Measurements from ENCODE around the gene ZDHHC17.

The ZDHHC17 gene

DNA sequence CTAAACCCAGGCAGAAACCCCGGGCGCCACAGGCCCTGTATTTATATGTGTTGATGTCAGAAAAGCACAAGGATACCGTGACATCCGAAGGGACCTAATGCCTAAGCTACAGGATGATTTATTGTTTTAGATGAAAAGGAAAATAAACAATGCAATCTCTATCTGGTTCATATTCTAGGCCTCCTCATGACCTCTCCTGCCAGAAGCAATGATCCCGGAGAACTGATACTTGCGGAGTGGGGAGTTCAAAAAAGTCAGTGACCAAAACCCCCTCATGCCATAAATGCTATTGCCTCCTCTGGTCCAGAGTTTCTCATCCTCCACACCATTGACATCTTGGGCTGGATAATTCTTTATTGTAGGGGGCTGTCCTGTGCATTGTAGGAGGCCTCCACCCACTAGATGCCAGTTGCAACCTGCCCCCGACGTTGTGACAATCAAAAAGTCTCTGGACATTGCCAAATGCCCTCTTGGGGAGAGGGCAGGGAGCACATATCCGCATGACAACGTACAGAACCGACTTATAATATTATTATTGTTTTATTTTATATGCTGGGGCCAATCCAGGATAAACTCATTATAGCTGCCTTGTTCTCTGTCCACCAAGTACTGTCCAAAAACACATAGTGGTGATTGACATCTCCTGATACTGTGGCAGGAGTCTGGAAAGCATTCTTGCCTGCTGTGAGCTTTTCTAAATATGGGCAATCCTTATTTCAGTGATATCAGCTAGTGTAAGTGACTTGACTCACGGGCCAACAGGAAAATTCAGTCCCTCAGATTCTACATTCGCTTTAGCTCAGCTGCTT is 116.0 kb downstream of the ZDHHC17 start:
- DNase-seq = no peak

DNA sequence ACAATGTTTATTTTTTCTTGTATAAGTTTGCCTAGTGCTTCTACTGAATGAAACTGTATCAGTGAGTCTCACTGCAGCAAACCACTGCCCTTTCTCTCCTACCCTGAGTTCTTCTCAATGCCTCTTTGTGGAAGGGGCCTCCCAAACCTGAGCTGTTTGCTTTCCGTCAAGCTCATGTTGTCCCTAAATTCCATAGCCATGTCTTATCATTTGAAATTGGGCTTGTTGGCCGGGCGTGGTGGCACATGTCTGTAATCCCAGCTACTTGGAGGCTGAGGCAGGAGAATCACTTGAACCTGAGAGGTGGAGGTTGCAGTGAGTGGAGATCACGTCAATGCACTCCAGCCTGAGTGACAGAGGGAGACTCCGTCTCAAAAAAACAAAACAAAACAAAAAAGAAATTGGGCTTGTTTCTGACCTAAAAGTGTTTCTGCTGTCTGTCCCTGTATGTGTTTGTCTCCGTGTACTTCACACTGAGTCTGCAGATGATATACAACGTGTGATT is 116.7 kb downstream of the ZDHHC17 start:
- DNase-seq = no peak

DNA sequence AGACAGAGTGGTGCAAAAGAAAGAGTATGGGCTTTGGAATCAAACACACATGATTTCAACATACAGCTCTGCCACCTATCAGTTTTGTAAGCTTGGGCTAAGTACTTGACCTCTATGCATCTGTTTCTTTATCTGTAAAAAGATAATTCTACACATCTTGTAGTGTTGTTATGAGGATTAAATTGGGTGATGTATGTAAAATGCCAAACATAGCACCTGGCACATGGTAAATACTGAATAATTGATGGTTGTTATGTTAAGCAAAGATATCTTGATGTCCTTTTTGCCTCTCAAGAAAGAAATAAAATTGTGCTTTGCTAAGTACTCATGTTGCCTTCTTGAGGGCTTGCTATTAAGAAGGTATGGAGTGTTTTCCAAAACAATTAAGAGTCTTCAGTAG is 117.2 kb downstream of the ZDHHC17 start:
- DNase-seq = no peak

GRCh38 chr12:76882367-76882766 is 118.5 kb downstream of the ZDHHC17 start:
- DNase-seq = no peak

DNA sequence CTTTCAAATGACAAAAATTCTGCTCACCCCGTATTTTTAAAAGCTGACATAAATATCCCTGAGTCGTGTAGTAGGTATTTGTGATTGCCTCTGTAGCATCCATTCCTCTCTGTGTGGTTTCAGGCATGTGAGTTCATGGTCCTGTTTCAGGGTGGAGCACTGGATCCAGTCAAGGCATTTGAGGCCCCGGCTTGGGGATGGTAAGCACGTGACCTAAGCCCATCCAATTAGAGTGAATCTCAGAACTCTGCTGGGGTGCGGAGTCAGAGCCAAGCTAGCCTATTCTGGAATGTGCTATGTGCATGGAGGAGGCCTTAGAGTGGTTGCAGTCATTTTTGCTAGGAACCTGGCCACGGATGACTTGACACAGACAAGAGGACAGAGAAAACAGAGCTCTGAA is 119.2 kb downstream of the ZDHHC17 start:
- no peak for DNase-seq

DNA sequence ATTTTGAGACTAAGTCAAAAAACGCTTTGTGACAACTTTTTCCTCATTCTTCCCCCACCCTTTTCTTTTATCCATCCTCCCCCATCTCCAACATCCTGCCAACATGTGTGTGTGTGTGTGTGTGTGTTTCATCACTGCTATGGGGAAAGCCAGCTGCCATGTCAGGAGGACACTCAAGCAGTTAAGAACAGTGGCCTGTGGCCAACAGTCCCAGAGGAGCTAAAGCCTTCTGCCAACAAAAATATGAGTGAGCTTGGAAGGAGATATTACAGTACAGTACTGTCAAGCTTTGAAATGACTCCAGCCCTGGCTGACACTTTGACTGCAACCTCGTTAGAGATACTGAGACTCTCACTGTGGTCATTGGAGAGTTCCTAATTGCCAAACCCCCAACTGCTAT is 119.9 kb downstream of the ZDHHC17 start:
- no peak for DNase-seq

GRCh38 chr12:76888775-76889174 is 124.9 kb downstream of the ZDHHC17 start:
- DNase-seq = no peak

DNA sequence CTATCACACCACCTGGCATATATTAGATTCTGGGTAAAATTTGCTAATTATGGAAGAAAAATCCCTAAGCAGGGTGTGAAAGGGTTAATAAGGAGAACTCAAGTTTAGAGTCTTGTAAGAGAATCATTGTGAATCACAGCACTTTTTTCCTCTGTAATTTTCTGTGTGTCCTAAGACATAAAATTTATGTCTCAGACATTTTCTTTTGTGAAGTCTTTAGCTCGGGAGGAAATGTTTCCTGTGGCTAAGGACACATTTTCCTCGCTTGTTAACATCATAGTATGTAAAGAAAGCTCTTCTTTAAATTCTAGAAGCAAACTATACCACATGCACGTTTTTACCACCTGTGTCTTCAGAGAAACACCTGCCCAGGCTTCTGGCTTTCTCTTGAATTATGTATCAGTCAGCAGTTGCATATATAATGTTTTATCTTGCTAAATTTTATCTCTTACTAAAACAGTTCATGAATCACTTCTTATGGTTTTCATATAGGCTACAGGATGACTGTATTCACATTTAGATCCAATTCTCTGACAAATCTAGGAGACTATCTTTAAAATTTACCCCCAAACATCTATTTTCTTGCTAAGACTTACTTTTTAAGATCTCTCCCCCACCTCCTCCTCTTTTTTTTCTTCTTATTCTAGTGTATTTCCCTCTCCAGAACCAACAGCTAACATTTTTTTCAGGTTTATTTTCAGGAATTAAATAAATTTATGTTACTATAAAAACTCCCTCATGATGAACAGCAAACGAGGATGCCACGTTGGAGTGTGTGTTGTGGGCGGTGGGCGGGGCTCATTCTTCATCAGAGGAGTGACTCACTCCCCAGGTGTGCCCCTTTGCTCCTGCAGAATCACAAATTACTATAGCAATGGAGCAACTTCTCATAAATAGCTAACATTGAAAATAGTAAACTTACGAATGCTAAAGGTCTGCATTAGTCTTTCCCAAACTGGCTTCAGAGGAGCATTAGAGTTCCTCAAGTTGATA is 126.5 kb downstream of the ZDHHC17 start:
- DNase-seq = no peak

DNA sequence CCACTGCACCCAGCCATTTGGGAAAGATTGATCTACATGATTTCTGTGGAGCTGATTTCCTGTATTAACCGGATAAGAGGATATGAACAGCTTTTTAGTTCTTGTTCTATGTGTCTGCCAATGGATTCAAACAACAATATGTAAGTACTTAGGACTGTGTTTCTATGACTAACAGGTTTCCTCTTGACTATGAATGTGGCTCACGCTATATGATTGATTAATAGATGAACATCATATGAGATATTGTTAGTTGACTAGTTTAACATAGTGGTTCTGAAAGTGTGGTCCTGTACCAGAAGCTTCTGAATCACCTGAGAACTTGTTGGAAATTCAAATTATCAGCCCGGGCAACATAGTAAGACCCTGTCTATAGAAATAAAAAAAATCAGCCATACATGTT is 127.7 kb downstream of the ZDHHC17 start:
- no peak for DNase-seq

GRCh38 chr12:76895796-76896195 is 131.9 kb downstream of the ZDHHC17 start:
- no peak for DNase-seq

GRCh38 chr12:76896274-76896673 is 132.4 kb downstream of the ZDHHC17 start:
- no peak for DNase-seq

DNA sequence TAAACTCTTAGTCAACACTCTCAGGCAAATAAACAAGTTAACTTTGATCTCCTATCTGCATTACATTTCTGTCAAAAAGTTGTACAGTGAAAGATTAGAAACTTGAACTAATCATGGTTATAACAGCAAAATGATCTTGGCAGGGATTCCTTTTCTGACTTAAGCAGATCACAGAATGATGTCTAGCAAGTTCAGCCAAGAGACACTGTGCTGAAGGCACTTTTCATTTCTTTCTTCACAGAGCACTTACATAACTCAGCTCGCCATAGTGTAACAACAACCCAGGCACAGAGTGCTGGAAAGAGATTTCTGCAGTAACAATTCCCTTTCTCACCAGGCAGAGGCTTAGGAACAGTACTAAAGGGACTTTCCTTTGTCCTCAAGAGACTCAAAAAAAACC is 134.5 kb downstream of the ZDHHC17 start:
- DNase-seq = no peak

GRCh38 chr12:76899522-76899921 is 135.6 kb downstream of the ZDHHC17 start:
- no peak for DNase-seq

DNA sequence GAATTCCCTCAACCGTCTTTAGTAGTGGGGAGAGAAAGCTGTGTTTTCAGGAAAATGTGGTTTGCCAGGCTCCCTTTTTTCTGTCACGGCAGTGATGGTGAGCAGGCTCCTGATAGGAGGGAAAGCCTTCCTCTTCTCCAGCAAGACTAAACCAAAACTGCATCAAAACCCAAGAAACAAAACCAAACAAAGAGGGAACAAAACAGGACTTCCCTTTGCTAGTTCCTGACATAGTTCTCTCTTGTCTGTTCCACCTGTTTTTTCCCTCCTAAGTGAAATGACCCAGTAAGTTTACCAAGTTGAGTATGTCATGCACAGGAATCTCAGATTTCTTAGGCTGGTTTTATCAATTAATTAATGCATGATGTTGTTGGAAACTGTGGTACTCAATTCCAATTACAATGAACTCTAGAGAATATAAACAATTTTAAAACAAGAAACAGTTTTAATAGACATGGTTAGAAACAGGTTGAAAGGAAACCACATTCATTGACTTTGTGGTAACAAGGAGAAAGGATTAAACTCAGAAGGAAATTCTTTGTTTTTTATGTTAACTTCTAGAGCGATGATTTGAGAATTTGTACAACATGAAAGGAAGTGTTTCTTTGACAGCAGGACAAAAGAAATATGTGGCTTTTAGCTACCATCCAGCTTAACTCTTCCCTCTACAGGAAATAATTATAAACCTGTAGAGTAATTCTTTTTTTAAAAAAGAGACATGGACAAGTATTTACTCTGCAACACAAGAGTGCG is 137.9 kb downstream of the ZDHHC17 start:
- DNase-seq = no peak
